GM18873 (cell line): ENCODE measurements around the gene ARID3A.

ENCODE experiments used
- ATAC-seq: cut with Tn5 transposase; IDR thresholded peaks from one replicate; pipeline ENCODE4 v1.9.1; 2021; ENCODE audit warnings: mild to moderate bottlenecking, moderate library complexity, moderate number of reproducible peaks; ENCODE audit not compliant: unreplicated experiment, low FRiP score

ARID3A gene

GRCh38 chr19:980133-980998, 54.5 kb downstream of the ARID3A start:
- no peak for ATAC-seq

GRCh38 chr19:982567-983170, 56.8 kb downstream of the ARID3A start:
- no peak for ATAC-seq

GRCh38 chr19:984165-984967, 58.5 kb downstream of the ARID3A start, which contains the start of gene WDR18:
TSS of gene WDR18 (plus strand) at chr19:984345. CDS start at chr19:984354, 9 bp downstream.
- ATAC-seq: no peak

GRCh38 chr19:986083-986482, 60.2 kb downstream of the ARID3A start:
- no peak for ATAC-seq

GRCh38 chr19:988081-988480, 62.2 kb downstream of the ARID3A start:
- ATAC-seq: no peak

- ATAC-seq: no peak
Measured at GRCh38 chr19:988510-988909, 62.7 kb downstream of the ARID3A start.

- ATAC-seq: no peak
Measured at GRCh38 chr19:989381-990081, 63.7 kb downstream of the ARID3A start.

- no peak for ATAC-seq
Measured at GRCh38 chr19:990119-990571, 64.3 kb downstream of the ARID3A start.

- ATAC-seq: no peak
Measured at GRCh38 chr19:990746-991145, 64.9 kb downstream of the ARID3A start.

GRCh38 chr19:991174-991931, 65.5 kb downstream of the ARID3A start:
- no peak for ATAC-seq

- ATAC-seq: no peak
Measured at GRCh38 chr19:991932-992669, 66.3 kb downstream of the ARID3A start.

- ATAC-seq: no peak
Measured at GRCh38 chr19:992670-993055, 66.8 kb downstream of the ARID3A start.

GRCh38 chr19:993361-993830, 67.6 kb downstream of the ARID3A start:
- ATAC-seq: no peak

GRCh38 chr19:993831-994393, 68.1 kb downstream of the ARID3A start:
- ATAC-seq: no peak

GRCh38 chr19:994516-994915, 68.7 kb downstream of the ARID3A start:
- ATAC-seq: no peak

- no peak for ATAC-seq
Measured at GRCh38 chr19:995051-995827, 69.4 kb downstream of the ARID3A start.

- no peak for ATAC-seq
Measured at GRCh38 chr19:996051-996838, 70.4 kb downstream of the ARID3A start.
